Thyroid gland (tissue), 4 donors: ENCODE results near the gene MBD2. TPM values are rescaled to one million over a fixed set of nuclear protein-coding genes. Genes with fewer than 3 reads are reported as not detected.

Experiments
- DNase-seq, 2 donors: peaks; one replicate each; pipeline ENCODE4 v3.0.0-alpha.2; 2019
- H3K27ac ChIP-seq, 3 donors: fragments of 200-600 bp; sonication (generic); 1 replicate in 2 of 3; 2 replicates in 1 of 3; pipeline ENCODE4 v1.5.1; 2016 to 2019; ENCODE audit warnings: mild to moderate bottlenecking in 1 of 3, moderate library complexity in 1 of 3
- H3K27me3 ChIP-seq: fragments of 200-600 bp; sonication (generic); one replicate; pipeline ENCODE4 v1.5.1; 2019
- H3K36me3 ChIP-seq, 2 donors: fragments of 200-600 bp; sonication (generic); one replicate each; pipeline ENCODE4 v1.5.1; 2016 to 2019
- H3K4me1 ChIP-seq, 2 donors: fragments of 200-600 bp; sonication (generic); one replicate each; pipeline ENCODE4 v1.5.1; 2017 to 2019
- H3K4me3 ChIP-seq, 3 donors: fragments of 200-600 bp; sonication (generic); replicated peaks in 1 of 3; 1 replicate in 2 of 3; 2 replicates in 1 of 3; pipeline ENCODE4 v1.5.1; 2016; ENCODE audit warnings: mild to moderate bottlenecking in 1 of 3
- H3K9me3 ChIP-seq: fragments of 200-600 bp; sonication (generic); one replicate; pipeline ENCODE4 v1.5.1; 2017
- CTCF ChIP-seq, 6 experiments: fragments of 200-600 bp in 3 of 6; fragments of 450-650 bp in 3 of 6; sonication (generic) in 3 of 6; IDR thresholded peaks; one replicate each; pipeline ENCODE4 v1.5.1; 2016 to 2019; ENCODE audit warnings: antibody characterized with exemption in 6 of 6, mild to moderate bottlenecking in 2 of 6, inconsistent platforms in 1 of 6, moderate library complexity in 1 of 6
- POLR2A ChIP-seq, 2 donors: fragments of 450-650 bp; IDR thresholded peaks; one replicate each; pipeline ENCODE4 v1.6.1; 2017; ENCODE audit warnings: antibody characterized with exemption in 2 of 2, mild to moderate bottlenecking in 2 of 2, moderate library complexity in 1 of 2
- WGBS, 2 donors: methylation state at CpG; one replicate each; pipeline ENCODE4 v1.1.5; 2017; 5-methylcytosine and 5-hydroxymethylcytosine counted together
- intact Hi-C: fragments of 100-400 bp; cut with DNase I; formaldehyde crosslinking; loops from one replicate; pipeline ENCODE4 v1.15.1; 2023
- total RNA-seq, 4 donors: library from RNA; depleted of rRNA; stranded (reverse); fragments of >200 nt; gene quantifications; one replicate each; pipeline ENCODE4 v1.2.3, GENCODE V29; 2016

The MBD2 gene
- total RNA-seq, 4 donors from 2014 or later, result 81.4 to 96.3 (median 88.8) TPM

DNA sequence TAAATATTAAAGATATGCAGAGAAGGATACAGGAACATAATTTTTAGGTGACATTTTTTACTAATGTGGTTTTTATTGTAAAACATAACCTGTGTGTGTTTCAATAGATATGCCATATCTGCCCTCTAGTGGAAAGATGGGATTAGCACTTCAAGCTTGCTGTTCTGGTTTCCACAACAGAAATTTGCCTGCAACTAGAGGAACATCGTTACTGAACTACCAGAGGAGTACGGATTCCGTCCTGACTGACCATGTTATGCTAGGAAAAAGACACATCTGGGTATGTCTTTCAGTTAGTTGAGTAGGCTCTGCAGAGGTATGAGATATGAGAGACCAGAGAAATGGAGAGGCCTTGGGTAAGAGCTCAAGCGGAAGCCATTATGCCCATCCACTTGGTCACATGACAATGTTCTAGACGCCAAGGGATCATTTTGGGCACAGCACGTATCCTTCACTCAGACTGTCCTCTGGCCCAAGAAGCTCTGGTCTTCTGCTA is 104.9 kb downstream of the MBD2 start:
- no peaks in the 10 kb centered on the region for H3K27me3 ChIP-seq
- no peak overlapping the region for H3K27ac ChIP-seq
- WGBS, 2 donors, result 24 to 25% methylated on average over 6 of the region's 6 CpGs
- no peaks in the 10 kb centered on the region for H3K36me3 ChIP-seq
- no peak overlapping the region for H3K4me3 ChIP-seq
- no peak for DNase-seq
- peaks cover 3 to 5% of the 10 kb centered on the region in 2 donors for H3K4me1 ChIP-seq
- intact Hi-C loops, result loop anchor here (10.0 kb wide), 1 partner anchor 555 kb away; no protein-coding TSS in a partner anchor
- TF ChIP-seq CTCF (IDR thresholded peaks at IDR 0.05) (peak; percentile 39 to 76 (median 58)), POLR2A (IDR thresholded peaks at IDR 0.05) (no peak)
- H3K9me3 ChIP-seq, result no peaks in the 10 kb centered on the region

DNA sequence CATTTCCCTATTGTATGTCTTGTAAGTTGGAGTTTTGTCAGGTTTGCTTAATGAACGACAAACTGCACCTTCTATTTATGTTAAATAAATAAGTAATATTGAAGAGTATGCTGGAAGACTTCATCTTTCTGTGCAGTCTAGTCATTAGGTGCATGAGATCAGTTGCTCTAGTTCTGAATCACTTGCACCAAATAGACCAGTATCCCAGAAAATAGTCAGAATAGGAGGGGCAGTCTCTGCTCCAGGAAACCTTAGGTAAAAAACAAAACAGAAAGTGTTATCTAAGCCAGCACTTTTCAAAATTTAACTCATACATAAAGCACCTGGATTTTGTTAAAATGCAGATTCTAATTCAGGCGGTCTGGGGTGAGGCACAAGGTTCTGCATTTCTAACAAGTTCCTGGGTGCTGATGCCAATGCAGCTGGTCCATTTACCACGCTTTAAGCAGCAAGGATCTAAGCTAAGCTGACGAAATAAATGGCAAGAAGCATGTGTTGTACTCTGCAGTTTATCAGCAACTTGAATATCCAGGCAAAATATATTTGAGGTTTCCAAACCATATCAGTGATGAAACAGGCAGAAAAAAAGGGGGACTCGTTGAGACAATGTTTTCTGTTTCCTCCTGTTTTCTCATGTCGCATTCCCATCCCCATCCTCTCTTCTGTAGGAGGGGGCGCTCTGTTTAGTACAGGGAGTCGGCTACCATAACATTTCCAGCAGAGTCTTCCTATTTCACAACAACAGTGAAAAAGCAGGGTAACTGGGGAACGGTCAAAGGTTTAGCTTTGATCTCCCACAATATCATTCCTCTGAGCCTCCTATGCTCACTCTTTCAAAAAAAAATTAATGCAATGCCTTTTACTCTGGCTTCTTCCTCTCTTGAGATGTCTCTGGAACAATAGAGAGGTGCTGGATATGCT is 106.4 kb downstream of the MBD2 start:
- no peak for TF ChIP-seq CTCF (IDR thresholded peaks at IDR 0.05)
- no peak for TF ChIP-seq POLR2A (IDR thresholded peaks at IDR 0.05)
- Histone ChIP-seq H3K27ac (no peak overlapping the region), H3K27me3 (no peaks in the 10 kb centered on the region), H3K9me3 (no peaks in the 10 kb centered on the region), H3K4me3 (no peak overlapping the region), H3K4me1 (peaks cover 3 to 5% of the 10 kb centered on the region in 2 donors), H3K36me3 (no peaks in the 10 kb centered on the region)
- WGBS, 2 donors, result 78 to 80% methylated on average over 9 of the region's 9 CpGs
- no peak for DNase-seq
- intact Hi-C loops, result loop anchor here (10.0 kb wide), 1 partner anchor 553 kb away; no protein-coding TSS in a partner anchor

DNA sequence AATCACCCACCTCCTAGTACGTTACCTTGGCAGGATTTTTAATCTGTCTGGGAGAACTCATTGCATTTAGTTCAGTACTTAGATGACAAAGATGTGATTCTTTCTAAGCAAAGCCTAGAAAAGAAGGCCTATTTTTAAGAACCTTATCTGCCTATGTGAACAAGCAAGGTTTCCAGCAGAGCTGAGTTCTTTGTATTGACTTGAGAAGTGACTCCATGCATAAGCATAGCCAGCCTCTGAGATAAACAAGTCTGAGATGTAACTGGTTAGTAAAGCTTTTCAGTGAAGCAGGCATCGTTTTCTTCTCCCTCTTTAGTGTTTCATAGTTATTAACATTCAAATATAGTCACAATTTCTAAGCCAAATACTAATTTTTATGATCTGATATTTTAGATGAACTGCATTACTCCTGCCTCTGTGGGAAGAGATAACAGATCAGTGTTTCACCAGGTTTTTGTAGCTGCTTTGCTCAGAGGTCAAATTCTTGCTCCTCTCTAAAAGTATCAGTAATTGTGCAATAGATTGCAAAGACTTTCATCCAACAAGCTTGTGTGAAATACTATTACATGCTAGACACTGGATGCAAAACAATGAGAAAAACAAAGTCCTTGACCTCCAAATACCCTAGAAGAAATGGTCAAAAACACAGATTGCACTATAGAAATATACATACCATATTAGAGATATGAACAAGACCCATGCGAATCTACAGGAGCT is 107.8 kb downstream of the MBD2 start:
- intact Hi-C loops, result loop anchor here (10.0 kb wide), 1 partner anchor 552 kb away; no protein-coding TSS in a partner anchor
- 84 to 85% methylated on average over 3 of the region's 3 CpGs for WGBS, 2 donors

GRCh38 chr18:54112356-54112755 is 112.1 kb downstream of the MBD2 start:
- no peak for DNase-seq
- Histone ChIP-seq H3K36me3 (no peaks in the 10 kb centered on the region), H3K4me1 (no peaks in the 10 kb centered on the region), H3K27me3 (no peaks in the 10 kb centered on the region), H3K4me3 (no peak overlapping the region), H3K27ac (no peak overlapping the region), H3K9me3 (no peaks in the 10 kb centered on the region)
- intact Hi-C loops, result loop anchor here (10.0 kb wide), 1 partner anchor 548 kb away; no protein-coding TSS in a partner anchor
- no peak for TF ChIP-seq CTCF (IDR thresholded peaks at IDR 0.05)
- WGBS, 2 donors, result 71 to 91% methylated on average over 1 of the region's 1 CpG

More for the DNA sequence above, 107.8 kb downstream of the MBD2 start:
- TF ChIP-seq CTCF (IDR thresholded peaks at IDR 0.05), result no peak
- TF ChIP-seq POLR2A (IDR thresholded peaks at IDR 0.05), result no peak
- Histone ChIP-seq H3K4me3 (no peak overlapping the region), H3K27ac (no peak overlapping the region), H3K36me3 (no peaks in the 10 kb centered on the region), H3K9me3 (no peaks in the 10 kb centered on the region), H3K4me1 (peaks cover 3 to 5% of the 10 kb centered on the region in 2 donors), H3K27me3 (no peaks in the 10 kb centered on the region)
- DNase-seq, result no peak
